EL (cell line): ENCODE results near the gene FGFR2.

Source experiments
- DNase-seq: peaks from one replicate; pipeline ENCODE4 v3.0.0-alpha.2; 2016

The FGFR2 gene

GRCh38 chr10:121551210-121551885, 46.9 kb downstream of the FGFR2 start:
- no peak for DNase-seq

- no peak for DNase-seq
Measured at GRCh38 chr10:121544301-121544869, 53.9 kb downstream of the FGFR2 start.

DNA sequence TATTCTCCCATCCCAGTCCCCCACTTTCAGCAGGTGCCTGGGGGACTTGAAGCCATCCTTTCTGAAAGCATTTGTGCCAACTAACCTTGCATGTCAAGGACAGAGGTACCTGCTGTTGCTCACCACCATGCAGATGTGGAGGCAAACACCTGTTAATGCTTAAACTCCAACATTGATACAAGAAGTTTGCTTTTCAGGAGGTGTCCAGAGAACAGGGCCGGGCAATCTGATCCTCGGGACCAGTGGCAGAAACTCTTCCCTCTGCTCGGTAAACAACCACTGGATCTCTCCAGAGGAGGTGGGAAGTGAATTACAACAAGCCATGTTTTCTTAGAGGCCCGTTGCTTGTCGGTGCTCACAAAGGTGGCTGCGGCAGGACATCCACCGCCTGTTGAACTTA, 54.7 kb downstream of the FGFR2 start:
- no peak for DNase-seq

- DNase-seq: no peak
Measured at GRCh38 chr10:121541450-121542120, 56.7 kb downstream of the FGFR2 start.

DNA sequence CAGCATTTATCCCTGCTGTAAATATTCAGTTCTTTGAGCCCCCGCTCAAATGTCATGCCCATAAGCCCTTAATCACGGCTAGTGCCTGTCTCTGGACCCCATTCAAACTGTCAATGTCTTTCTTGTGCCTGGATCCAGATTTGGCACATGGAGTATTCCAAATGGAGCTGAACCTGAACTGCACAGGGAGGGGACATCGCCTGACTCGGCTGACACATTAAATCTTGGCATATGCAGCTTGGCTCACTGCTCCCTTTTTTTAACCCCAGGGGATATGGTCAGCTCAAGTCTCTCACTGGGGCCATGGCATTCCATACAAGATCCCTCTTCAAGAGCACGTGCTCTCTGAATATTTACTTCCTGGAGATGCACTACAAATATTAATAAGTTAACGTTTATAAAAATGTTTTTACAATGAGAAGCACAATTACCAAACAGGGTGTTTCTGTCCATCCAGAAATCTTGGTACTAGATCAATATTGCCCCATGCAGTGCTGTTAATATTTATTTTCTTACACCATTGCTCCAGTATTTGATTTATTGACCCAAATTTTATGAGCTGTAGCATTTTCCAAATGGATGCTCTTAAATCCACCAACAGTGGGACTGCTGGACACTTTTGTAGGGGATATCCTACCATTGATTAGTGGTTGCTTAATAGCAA, 57.4 kb downstream of the FGFR2 start:
- DNase-seq: no peak

DNA sequence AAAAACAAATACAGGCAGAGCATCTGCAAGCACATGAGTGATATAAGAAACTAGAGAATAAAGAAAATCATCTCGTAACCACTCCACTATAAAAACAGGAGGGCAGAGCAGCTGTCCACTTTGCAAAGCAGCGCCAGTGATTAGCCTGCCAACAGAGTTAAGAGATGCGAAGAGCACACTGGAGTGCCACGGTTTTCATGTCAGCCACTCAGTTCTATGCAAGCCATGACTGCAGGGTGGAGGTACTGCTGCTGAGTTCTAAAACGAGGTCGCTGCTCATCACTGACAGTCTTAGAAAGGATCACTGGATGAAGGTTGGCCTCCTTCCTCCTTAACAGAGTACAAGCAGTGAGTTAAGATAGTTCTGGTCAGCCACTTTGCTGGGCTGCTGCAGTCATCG, 58.5 kb downstream of the FGFR2 start:
- no peak for DNase-seq

DNA sequence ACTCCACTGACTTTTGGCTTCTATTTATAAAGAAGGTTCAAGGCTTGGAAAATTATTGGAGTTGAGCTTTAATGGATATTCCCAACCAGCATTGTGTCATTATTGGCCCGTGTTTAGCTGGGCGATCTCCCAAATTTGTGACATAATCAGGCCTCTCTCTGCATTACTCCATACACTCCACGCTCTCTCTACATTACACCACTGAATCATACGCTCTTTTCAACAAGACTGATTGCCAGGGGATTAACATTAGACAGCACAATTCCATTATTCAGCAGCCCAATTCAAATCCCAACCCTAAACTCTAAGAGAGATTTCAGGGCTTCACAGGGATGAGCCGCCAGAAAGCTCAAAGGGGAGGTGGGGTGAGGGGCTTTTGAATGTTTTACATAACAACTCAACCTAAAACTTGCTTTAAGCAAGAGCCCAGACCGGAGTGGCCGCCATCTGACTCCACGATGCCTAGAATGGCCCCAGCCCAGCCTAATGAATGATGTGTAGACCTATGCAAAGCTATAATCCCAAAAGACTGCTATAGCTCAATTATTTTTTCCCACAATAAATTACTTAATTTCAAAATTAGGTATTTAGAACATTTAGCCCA, 61.8 kb downstream of the FGFR2 start:
- no peak for DNase-seq

DNA sequence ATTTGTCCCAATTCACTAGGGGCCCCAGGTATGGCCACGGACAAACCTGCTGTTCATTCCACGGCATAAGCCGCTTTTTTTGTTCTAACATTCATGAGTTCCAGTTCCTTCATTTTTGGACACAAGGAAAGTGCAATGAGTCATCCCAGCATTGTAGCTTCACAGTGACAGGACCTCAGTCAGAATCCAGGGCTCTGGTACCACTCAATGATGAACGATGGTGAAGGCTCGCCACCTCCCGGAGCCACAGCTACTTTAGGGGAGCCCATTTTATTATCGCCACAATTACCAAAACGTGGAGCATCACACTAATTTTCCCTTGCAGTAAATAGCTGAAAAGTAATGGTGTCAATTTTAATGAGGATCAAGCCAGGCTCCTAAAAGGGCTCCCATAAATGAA, 62.9 kb downstream of the FGFR2 start:
- DNase-seq: no peak

DNA sequence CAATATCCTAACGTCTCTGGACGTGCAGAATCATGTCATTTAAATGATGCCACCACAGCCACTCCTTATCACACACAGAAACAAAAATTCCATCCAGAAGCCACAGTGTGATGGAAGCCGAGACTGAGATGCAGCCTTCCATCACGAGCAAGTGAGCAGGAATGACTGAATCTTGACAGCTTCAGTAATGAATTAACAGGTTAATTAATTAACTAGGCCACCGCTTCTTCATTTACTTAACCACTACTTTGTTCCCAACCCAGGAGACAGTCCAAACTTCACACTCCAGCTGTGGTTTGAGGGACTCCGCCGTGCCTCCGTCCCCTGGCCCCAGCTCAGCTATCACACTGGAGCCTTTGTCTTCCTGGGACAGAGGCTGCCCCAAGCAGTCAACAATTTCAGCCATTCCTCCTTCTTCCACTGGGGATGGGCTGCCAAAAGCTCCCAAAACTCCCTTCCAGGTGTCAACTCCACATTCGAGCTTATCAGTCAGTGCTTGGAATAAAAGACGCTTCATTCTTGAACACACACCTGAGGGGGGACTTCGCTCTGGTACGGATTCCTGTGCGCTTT, 65.9 kb downstream of the FGFR2 start:
- no peak for DNase-seq

DNA sequence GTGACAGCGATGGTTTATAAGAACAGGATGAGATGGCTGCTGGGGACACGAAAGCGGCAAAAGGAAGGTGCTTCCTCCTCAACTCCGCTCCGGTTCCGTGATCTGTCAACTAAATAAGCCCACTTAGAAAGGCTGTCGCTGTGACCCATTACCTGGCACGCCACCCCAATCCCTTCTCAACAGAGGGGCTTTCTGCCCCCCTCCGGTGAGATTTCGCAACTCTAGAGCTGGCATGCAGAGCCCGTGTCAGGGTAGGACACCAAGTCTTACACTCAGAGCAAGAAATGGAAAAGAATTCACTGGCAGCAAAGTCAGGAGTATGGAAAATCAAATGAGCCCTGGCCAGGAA, 66.4 kb downstream of the FGFR2 start:
- no peak for DNase-seq

- DNase-seq: no peak
Measured at GRCh38 chr10:121531076-121531829, 67.0 kb downstream of the FGFR2 start.

DNA sequence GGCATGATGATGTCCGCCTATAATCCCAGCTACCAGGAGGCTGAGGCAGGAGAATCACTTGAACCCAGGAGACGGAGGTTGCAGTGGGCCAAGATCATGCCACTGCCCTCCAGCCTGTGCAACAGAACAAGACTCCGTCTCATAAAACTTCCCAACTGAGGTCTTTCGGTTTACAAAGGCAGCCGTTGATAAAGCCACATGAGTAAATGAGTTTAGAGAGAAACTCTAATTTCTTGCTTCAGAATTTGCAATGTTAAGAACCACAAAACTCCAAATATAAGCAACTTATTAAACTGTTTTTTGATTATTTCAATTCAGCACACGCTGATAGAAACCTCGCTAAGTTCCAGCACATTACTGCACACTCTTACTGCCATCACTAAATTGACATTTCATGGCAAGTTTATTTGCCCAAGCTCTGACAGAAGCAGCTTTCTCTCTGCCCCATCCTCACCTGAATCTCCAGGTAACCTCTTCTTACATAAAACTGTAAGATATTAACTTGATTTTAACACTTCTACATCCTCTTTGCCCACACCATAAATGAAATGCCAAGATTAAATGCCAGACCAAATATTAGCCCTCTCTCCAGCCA, 67.7 kb downstream of the FGFR2 start:
- no peak for DNase-seq

GRCh38 chr10:121527690-121528089, 70.6 kb downstream of the FGFR2 start:
- no peak for DNase-seq

DNA sequence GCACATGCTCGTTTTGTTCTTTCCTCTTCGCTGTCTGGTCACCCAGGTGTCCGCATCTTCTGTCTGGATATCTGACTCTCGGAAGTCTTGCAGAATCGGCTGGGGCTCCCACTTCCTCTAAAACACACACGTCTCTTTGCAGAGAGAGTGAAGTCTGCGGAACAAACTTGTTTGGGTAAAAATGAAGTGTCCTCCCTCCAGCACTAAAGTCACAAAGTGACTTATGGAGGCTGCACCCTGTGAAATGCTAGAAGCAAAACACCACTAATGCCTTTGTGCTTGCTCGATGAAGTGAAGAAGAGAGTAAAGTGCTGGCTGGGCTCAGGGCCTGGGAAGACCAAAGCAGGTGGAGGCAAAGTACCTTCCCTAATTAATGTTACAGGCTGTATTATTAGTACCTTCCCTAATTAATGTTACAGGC, 71.4 kb downstream of the FGFR2 start:
- DNase-seq: no peak

DNA sequence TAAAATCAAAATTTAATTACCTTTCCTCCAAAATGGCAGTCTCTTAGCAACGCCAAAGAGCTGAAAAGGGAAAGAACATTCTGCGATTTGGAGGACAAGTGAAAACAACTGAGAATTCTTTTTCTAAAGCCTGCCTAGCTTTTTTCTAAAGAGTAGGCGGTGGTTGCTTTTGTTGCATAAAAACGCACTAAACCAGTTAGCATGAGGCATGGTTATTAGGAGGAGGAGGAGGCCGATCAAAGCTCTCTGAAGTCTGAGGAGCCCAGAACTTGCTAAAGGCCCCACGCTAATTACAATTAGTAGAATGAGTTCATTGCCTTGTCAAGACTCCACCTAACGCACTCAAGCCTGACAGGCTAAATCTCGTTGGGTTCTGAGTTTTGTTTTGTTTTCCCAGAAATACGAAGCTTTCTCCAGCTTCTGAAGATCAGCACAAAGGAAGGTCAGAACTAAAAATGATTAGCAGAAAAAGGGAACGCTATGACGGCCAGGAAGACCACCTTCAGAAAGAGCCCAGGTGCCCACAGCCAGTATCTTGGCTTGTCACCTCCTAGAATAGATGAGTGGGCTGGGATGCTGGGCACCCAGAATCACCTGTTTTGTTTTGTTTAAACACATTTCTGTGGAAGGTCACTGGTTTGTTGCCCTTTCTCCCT, 72.0 kb downstream of the FGFR2 start:
- DNase-seq: no peak

GRCh38 chr10:121525251-121526134, 72.8 kb downstream of the FGFR2 start:
- DNase-seq: no peak

DNA sequence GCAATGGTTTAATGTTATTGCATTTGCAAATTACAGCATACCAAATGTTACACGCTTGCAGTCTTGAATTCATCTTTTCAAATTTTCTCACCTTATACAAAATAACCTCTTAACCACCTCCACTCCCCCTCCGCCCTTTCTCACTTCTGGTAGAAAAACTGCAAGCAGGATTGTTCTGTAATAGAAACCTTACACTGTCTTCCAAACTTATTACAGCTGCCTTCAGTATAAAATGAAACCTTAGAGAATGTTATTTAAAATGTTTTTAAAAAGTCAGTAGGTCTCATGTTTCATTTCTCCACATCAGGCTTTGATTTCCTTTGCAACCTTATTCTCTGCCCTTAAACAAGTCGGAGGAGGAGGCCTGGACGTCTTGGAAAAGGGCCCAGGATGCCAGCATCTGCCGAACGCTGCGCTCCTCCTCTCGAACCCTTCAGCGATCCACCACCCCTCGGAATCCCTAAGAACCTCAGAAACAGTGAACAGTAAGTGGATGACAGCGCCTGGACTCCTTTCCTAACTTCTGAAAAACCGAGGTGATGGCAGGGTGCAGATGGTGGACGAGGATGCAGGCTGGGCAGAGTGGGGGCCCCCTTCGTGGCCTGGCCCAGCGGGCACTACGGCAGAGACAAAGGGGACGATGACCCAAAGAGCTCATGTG, 74.0 kb downstream of the FGFR2 start:
- no peak for DNase-seq

DNA sequence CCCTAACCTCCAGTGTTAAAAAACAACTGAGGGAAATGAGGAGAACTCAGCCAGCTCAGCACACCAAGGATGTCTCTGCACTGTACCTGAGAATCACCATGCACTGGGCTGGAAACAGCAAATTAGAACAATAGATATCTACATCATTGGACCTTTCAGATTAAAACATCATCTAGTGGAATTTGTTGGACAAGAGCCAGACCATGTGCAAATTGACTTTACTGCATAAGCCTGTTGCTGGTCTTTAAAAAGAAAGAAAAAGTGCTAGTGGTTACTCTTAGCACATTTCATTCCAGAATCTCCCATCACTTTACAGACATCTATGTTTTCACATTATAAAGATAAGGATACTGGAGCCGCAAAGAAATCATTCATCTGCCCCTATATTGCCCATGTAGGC, 75.4 kb downstream of the FGFR2 start:
- DNase-seq: no peak

DNA sequence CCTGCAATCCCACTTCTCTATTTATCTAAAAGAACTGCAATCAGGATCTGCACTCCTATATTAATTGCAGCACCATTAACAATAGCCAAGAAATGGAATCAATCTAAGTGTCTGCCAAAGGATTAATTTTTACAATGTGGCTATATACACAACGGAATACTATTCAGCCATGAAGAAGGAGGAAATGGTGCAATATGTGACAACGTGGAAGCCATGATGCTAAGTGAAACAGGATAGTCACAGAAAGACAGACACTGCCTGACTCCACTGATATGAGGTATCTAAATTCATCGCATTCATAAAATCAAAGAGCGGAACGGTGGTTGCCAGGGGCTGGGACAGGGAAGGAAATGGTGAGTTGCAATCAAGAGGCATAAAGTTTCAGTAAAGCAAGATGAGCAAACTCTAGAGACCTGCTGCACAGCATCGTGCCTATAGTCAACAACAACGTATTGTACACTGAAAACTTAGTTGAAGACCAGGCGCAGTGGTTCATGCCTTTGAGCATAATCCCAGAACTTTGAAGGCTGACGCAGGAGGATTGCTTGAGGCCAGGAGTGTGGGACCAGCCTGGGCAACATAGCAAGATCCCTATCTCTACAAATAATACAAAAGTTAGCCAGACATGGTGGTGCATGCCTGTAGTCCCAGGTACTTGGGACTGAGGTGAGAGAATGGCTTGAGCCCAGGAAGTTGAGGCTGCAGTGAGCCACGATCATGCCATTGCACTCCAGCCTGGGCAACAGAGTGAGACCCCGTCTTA, 76.3 kb downstream of the FGFR2 start:
- DNase-seq: no peak
